Peyer's patch (tissue), 4 donors: ENCODE data around the gene BBS1.

Source experiments
- CTCF ChIP-seq, 6 experiments: fragments of 450-650 bp in 4 of 6; fragments of 200-600 bp in 2 of 6; sonication (generic) in 1 of 6; IDR thresholded peaks; one replicate each; pipeline ENCODE4 v1.5.1; 2017 to 2019; ENCODE audit warnings: antibody characterized with exemption in 6 of 6, mild to moderate bottlenecking in 3 of 6, moderate library complexity in 1 of 6
- POLR2A ChIP-seq, 2 donors: fragments of 450-650 bp; IDR thresholded peaks; one replicate each; pipeline ENCODE4 v1.5.1; 2017; ENCODE audit warnings: antibody characterized with exemption in 2 of 2, mild to moderate bottlenecking in 2 of 2, moderate library complexity in 2 of 2

- TF ChIP-seq CTCF (IDR thresholded peaks at IDR 0.05) (no peak), POLR2A (IDR thresholded peaks at IDR 0.05) (no peak)
These were observed 57.9 kb downstream of the BBS1 start, which contains the start of gene CTSF for GRCh38 chr11:66568124-66568916.
